Fibroblast of lung (primary cell): ENCODE measurements around the gene RARRES1.

Source experiments
- EZH2 ChIP-seq: IDR thresholded peaks from 2 replicates; pipeline ENCODE4 v1.5.1; 2012; ENCODE audit warnings: low read length, control low read depth, mild to moderate bottlenecking; ENCODE audit errors: missing control alignments
- TF ChIP-seq, protein P1 (sequence below), 2 donors: IDR thresholded peaks in 1 of 2; conservative IDR thresholded peaks in 1 of 2; 1 replicate in 1 of 2; 2 replicates in 1 of 2; pipeline ENCODE4 v1.5.1; 2011 to 2012; ENCODE audit warnings: low read length in 2 of 2, control low read depth in 1 of 2, inconsistent platforms in 1 of 2, low read depth in 1 of 2, mild to moderate bottlenecking in 1 of 2

DNA sequence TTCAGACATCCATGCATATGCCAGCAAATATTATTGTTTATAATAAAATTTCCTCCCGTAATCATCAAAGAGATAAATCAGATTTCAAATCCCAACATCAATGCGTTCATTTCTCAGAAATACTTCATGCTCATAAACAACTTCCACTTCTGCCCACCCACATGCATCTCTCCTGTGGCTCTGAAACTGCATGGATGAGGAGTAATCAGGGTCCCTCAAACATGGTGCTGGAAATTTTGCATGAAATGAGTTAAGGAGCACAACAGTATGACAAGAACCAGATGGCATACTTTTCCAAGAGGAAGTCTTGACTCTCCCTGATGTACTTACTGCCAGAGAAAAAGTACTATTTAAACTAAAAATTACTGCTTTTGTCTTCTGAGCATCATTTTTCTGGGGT is 42.7 kb upstream of the RARRES1 start:
- TF ChIP-seq EZH2, result no peak
- TF ChIP-seq, protein P1, sequence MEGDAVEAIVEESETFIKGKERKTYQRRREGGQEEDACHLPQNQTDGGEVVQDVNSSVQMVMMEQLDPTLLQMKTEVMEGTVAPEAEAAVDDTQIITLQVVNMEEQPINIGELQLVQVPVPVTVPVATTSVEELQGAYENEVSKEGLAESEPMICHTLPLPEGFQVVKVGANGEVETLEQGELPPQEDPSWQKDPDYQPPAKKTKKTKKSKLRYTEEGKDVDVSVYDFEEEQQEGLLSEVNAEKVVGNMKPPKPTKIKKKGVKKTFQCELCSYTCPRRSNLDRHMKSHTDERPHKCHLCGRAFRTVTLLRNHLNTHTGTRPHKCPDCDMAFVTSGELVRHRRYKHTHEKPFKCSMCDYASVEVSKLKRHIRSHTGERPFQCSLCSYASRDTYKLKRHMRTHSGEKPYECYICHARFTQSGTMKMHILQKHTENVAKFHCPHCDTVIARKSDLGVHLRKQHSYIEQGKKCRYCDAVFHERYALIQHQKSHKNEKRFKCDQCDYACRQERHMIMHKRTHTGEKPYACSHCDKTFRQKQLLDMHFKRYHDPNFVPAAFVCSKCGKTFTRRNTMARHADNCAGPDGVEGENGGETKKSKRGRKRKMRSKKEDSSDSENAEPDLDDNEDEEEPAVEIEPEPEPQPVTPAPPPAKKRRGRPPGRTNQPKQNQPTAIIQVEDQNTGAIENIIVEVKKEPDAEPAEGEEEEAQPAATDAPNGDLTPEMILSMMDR (conservative IDR thresholded peaks at IDR 0.05 in 1 of 2, IDR thresholded peaks at IDR 0.05 in 1 of 2; ENCODE audit: low read depth in 1 of 2, low read length in 2 of 2), result no peak
